Measurements from ENCODE around the gene PANK3. TPM values are rescaled to one million over a fixed set of nuclear protein-coding genes. Genes with fewer than 3 reads are reported as not detected.

PANK3 gene
- 10 to 100 TPM; 39.7 to 50.0 (median 46.9) TPM for total RNA-seq
- total RNA-seq (2013), result 49.3 TPM

- H3K27me3 ChIP-seq (ENCODE audit: control insufficient read depth, insufficient read depth, low read length), result no peaks in the 10 kb centered on the region
- H3K36me3 ChIP-seq (ENCODE audit: control insufficient read depth, insufficient read depth, low read length), result no peaks in the 10 kb centered on the region
- intact Hi-C loops (cut with micrococcal nuclease), result loop anchor here (1.0 to 5.0 kb wide), 3 partner anchors 34 to 1753 kb away; partner anchors contain the start of gene RARS1
- no peaks in the 10 kb centered on the region for H3K9me3 ChIP-seq (ENCODE audit: control insufficient read depth, insufficient read depth, low read length)
- H3K4me3 ChIP-seq (ENCODE audit: low read length), result peak within 1 kb of the TSS; percentile 64
- TF ChIP-seq CTCF (IDR thresholded peaks at IDR 0.05), result no peak
- H3K9me3 Mint-ChIP-seq, result no peaks in the 10 kb centered on the region
- H3K4me1 ChIP-seq (ENCODE audit: control insufficient read depth, insufficient read depth, low read length), result peaks cover 22% of the 10 kb centered on the region
- H3K36me3 Mint-ChIP-seq, result no peaks in the 10 kb centered on the region
- DNase-seq (no peak), ATAC-seq (peak; percentile 63 to 85 (median 71))
- H3K4me3 Mint-ChIP-seq, result peak within 1 kb of the TSS; percentile 93
- peak within 1 kb of the TSS; percentile 94 for H3K27ac ChIP-seq (ENCODE audit: low read length)
- H3K27me3 Mint-ChIP-seq (ENCODE audit: low read depth in 2 of 2), result peaks cover 0 to 4% of the 10 kb centered on the region in 2 donors
- WGBS (ENCODE audit: insufficient coverage), result under 1% methylated on average over 63 of the region's 63 CpGs
- peaks cover 45 to 49% of the 10 kb centered on the region in 2 donors for H3K4me1 Mint-ChIP-seq
- peak within 1 kb of the TSS; percentile 95 to 99 for H3K27ac Mint-ChIP-seq
These were observed at the start of gene PANK3 for GRCh38 chr5:168578538-168579487. Gene PANK3, minus strand, starts transcription at chr5:168579368. Its CDS starts 85 bp downstream, at chr5:168579283.

- no peaks in the 10 kb centered on the region for H3K9me3 Mint-ChIP-seq
- H3K4me1 ChIP-seq (ENCODE audit: control insufficient read depth, insufficient read depth, low read length), result no peaks in the 10 kb centered on the region
- H3K4me1 Mint-ChIP-seq, result no peaks in the 10 kb centered on the region
- ATAC-seq (no peak), DNase-seq (no peak)
- no peaks in the 10 kb centered on the region for H3K36me3 Mint-ChIP-seq
- no peak overlapping the region for H3K4me3 ChIP-seq (ENCODE audit: low read length)
- no peak overlapping the region for H3K27ac ChIP-seq (ENCODE audit: low read length)
- no peak overlapping the region for H3K4me3 Mint-ChIP-seq
- 74% methylated on average over 3 of the region's 3 CpGs for WGBS (ENCODE audit: insufficient coverage)
- intact Hi-C loops (cut with micrococcal nuclease), result no loop called here
- no peak overlapping the region for H3K27ac Mint-ChIP-seq
- TF ChIP-seq CTCF (IDR thresholded peaks at IDR 0.05), result no peak
- no peaks in the 10 kb centered on the region for H3K36me3 ChIP-seq (ENCODE audit: control insufficient read depth, insufficient read depth, low read length)
- no peaks in the 10 kb centered on the region for H3K9me3 ChIP-seq (ENCODE audit: control insufficient read depth, insufficient read depth, low read length)
- H3K27me3 Mint-ChIP-seq (ENCODE audit: low read depth in 2 of 2), result peaks cover 11 to 34% of the 10 kb centered on the region in 2 donors
- H3K27me3 ChIP-seq (ENCODE audit: control insufficient read depth, insufficient read depth, low read length), result peaks cover 2% of the 10 kb centered on the region
These were observed 45.7 kb upstream of the PANK3 start for GRCh38 chr5:168624850-168625364.

- intact Hi-C loops (cut with micrococcal nuclease), result no loop called here
- no peaks in the 10 kb centered on the region for H3K36me3 ChIP-seq (ENCODE audit: control insufficient read depth, insufficient read depth, low read length)
- Mint-ChIP-seq H3K4me3 (no peak overlapping the region), H3K27me3 (ENCODE audit: low read depth in 2 of 2) (peaks cover 0 to 9% of the 10 kb centered on the region in 2 donors), H3K27ac (no peak overlapping the region), H3K36me3 (no peaks in the 10 kb centered on the region), H3K4me1 (no peaks in the 10 kb centered on the region), H3K9me3 (no peaks in the 10 kb centered on the region)
- no peak overlapping the region for H3K4me3 ChIP-seq (ENCODE audit: low read length)
- peaks cover 2% of the 10 kb centered on the region for H3K27me3 ChIP-seq (ENCODE audit: control insufficient read depth, insufficient read depth, low read length)
- DNase-seq, result no peak
- WGBS (ENCODE audit: insufficient coverage), result 80% methylated on average over 1 of the region's 1 CpG
- no peaks in the 10 kb centered on the region for H3K9me3 ChIP-seq (ENCODE audit: control insufficient read depth, insufficient read depth, low read length)
- H3K27ac ChIP-seq (ENCODE audit: low read length), result no peak overlapping the region
- ATAC-seq, result no peak
- no peaks in the 10 kb centered on the region for H3K4me1 ChIP-seq (ENCODE audit: control insufficient read depth, insufficient read depth, low read length)
- TF ChIP-seq CTCF (IDR thresholded peaks at IDR 0.05), result no peak
These were observed 41.6 kb upstream of the PANK3 start for GRCh38 chr5:168620807-168621206.

All from natural killer cell (primary cell).